Vagina (tissue), 2 donors: ENCODE data around the gene LRMDA.

Experiments used
- CTCF ChIP-seq, 3 experiments: fragments of 450-650 bp in 2 of 3; fragments of 200-600 bp in 1 of 3; sonication (generic) in 1 of 3; IDR thresholded peaks; one replicate each; pipeline ENCODE4 v1.5.1; 2017 to 2019; ENCODE audit warnings: antibody characterized with exemption in 3 of 3, mild to moderate bottlenecking in 2 of 3, moderate library complexity in 2 of 3
- POLR2A ChIP-seq, 2 donors: fragments of 450-650 bp; IDR thresholded peaks; one replicate each; pipeline ENCODE4 v1.6.1; 2017; ENCODE audit warnings: antibody characterized with exemption in 2 of 2, mild to moderate bottlenecking in 2 of 2, moderate library complexity in 2 of 2
- POLR2AphosphoS5 ChIP-seq, 2 donors: sonication (generic); formaldehyde crosslinking; IDR thresholded peaks; one replicate each; pipeline ENCODE4 v1.9.0; 2017; ENCODE audit warnings: antibody characterized with exemption in 2 of 2, mild to moderate bottlenecking in 2 of 2, low read depth in 1 of 2; ENCODE audit not compliant: insufficient read depth in 1 of 2

GRCh38 chr10:75461672-75462649 lies 30.5 kb downstream of the LRMDA start:
- TF ChIP-seq CTCF (IDR thresholded peaks at IDR 0.05) (no peak), POLR2AphosphoS5 (IDR thresholded peaks at IDR 0.05; ENCODE audit: insufficient read depth in 1 of 2, low read depth in 1 of 2) (no peak), POLR2A (IDR thresholded peaks at IDR 0.05) (no peak)
